NB4 (cell line): ENCODE data around the gene EXOC6B.

ENCODE experiments used
- CTCF ChIP-seq: IDR thresholded peaks from one replicate; pipeline ENCODE4 v1.5.1; 2012; ENCODE audit warnings: low read depth, low read length
- MAX ChIP-seq: IDR thresholded peaks from 2 replicates; pipeline ENCODE4 v1.6.1; 2011; ENCODE audit warnings: low read depth, low read length
- POLR2A ChIP-seq: IDR thresholded peaks from 2 replicates; pipeline ENCODE4 v1.6.1; 2011; ENCODE audit warnings: mild to moderate bottlenecking; ENCODE audit not compliant: insufficient read length; ENCODE audit errors: extremely low read depth

- TF ChIP-seq CTCF (no peak), MAX (no peak), POLR2A (no peak)
Observed at GRCh38 chr2:72821118-72821517, 4.7 kb downstream of the EXOC6B start.
